NCI-H2081 treated with DMSO at 0.1 percent for 48 hours (cell line): ENCODE results near the gene ZNF680.
"Not testable (repeated sequence)": the region's sequence is repeated elsewhere in the genome, so short reads cannot be mapped to it uniquely, and the experiment has no call there.

Experiments
- DNase-seq: peaks from one replicate; lab custom pipeline; 2025; lab: John Stamatoyannopoulos, UW

The ZNF680 gene

DNA sequence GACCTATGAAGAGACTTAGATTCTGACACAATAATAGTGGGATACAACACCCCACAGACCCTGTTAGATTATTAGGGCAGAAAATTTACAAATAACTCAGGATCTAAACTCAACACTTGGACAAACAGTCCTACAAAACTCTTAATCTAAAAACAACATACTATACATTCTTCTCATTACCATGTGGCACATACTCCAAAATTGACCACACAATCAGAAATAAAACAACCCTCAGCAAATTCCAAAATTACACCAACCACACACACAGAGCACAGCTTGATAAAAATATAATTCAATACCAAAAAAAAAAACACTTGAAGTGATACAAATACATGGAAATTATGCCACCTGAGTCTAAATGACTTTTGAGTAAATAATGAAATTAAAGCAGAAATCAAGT is 7.8 kb downstream of the ZNF680 start:
- DNase-seq: no peak

DNA sequence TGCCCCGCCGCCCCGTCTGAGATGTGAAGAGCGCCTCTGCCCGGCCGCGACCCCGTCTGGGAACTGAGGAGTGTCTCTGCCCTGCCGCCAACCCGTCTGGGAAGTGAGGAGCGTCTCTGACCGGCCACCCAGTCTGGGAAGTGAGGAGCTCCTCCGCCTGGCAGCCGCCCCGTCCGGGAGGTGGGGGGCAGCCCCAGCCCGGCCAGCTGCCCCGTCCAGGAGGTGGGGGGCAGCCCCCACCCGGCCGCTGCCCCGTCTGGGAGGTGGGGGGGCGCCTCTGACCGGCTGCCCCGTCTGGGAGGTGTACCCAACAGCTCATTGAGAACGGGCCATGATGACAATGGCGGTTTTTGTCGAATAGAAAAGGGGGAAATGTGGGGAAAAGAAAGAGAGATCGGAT is 8.7 kb downstream of the ZNF680 start:
- not testable (repeated sequence) for DNase-seq

DNA sequence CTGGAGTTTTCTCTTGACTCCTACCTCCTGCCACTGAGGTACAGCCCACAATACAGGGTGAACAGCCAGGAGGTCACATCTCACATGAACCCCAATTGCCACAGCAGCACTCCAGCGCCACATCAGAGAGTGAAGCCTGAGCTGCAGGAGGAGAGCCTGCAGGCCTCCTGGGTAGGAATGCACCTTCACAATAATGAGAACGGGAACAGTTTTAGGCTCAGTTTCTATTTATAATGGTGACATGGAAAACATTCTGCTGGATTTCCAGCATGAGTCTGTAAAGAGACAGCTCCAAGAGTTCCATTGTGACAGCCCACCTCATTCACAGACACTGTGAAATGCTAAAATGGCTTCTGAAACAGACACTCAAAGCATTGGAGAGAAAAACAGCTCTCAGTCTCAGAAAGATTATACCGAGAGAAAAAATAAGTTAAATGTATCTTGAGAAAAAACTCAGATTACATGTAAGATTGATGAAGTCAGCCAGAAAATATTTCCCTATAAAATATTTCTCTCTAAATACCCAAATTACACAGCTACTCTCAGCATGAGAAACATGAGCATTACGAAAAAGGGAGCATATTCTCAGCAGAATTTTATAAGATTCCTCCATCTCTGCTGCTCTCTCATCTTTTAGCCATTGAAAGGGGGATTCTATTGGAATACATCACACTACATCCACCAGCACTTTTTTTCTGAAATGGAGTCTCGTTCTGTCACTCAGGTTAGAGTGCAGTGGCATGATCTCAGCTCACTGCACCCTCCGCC is 11.3 kb downstream of the ZNF680 start:
- DNase-seq: no peak

DNA sequence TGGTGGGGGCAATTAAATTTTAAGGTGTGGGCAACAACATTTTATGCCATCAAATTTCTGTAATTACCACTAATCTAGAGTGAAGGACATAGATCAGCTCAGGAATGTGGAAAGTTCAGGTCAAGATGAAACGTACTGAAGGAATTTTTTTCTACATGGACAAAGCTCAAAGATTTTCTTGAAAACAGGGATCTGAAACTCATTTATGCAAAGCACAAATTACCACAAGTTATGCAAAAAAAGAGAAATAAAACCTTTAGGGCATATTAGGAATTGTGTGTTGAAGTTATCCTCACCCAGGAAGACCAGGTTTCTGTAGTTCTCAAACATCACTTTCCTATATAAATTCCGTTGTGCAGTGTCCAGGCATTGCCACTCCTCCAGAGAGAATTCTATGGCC is 18.9 kb downstream of the ZNF680 start:
- DNase-seq: no peak

DNA sequence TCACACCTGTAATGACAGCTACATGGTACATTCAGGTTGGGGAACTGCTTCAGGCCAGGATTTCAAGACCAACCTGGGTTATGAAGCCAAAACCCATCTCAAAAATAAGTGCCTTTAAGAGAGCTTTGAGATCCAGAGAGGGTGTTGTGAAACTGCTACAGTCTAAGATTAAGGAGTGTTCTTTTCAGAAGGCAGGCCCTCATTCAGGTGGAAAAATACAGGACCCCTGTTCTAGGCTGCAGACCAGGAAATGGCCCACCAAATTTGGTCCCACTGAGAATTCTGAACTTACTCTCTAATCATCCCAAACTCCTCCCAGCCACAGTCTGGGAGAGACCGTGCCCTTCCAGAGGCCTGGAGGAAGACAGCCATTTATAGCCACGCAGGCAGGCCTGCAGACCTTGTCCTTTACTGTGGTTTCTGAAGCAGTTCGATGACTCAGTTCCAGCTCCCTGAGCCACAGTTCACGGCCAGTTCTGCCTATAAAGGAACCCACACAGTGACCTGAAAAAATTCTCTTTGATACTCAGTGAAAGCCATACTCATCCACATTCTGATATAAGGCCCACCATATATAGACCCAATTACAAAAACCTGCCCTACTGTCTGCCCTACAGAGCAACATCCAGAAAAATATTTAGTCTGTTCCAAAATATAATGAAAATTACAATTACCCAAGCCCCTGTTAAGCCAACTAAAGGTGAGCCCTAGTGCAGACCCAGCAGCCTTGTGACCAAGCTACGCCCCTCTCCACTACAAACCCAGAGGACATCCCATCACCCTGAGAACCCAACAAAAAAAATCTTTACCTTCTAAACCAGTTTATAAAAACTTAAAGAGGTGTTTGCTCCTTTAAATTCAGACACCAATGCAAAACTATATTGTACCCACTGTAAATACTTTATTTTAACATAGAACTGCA is 21.2 kb downstream of the ZNF680 start:
- DNase-seq: no peak

DNA sequence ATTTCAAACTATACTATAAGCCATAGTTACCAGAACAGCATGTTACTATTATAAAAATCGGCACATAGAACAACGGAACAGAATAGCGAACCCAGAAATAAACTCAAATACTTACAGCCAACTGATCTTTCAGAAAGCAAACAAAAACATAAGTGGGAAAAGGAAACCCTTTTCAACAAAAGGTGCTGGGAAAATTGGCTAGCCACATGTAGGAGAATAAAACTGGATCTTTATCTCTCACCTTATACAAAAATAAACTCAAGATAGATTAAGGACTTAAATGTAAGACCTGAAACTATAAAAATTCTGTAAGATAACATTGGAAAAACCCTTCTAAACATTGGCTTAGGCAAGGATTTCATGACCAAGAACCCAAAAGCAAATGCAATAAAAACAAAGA is 29.1 kb downstream of the ZNF680 start:
- no peak for DNase-seq

DNA sequence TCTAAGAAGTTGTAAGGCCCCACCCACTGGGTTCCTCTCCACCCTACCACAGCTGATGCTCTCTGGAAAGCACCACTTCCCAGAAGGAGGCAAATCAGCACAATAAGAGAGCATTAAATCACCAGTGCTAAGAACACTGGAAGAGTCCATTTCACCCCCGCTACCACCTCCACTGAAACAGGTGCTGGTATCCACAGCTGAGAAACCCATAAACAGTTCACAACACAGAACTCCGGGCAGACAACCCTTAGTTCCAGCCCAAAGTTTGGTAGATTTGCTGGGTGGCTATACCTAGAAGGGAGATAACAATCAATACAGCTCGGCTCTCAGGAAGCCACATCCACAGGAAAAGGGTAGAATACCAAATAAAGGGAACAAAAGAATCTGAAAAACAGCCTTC is 34.1 kb downstream of the ZNF680 start:
- no peak for DNase-seq

DNA sequence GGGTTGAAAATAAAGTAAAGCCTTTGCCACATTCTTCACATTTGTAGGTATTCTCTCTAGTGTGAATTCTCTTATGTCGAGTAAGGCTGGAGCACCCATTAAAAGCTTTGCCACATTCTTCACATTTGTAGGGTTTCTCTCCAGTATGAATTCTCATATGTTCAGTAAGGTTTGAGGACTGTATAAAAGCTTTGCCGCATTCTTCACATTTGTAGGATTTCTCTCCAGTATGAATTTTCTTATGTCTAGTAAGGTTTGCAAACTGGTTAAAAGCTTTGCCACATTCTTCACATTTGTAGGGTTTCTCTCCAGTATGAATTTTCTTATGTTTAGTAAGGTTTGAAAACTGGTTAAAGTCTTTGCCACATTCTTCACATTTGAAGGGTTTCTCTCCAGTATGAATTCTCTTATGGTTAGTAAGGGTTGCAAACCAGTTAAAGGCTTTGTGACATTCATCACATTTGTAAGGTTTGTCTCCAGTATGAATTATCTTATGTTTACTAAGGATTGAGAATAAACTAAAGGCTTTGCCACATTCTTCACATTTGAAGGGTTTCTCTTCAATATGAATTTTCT is 41.4 kb downstream of the ZNF680 start:
- DNase-seq: no peak

DNA sequence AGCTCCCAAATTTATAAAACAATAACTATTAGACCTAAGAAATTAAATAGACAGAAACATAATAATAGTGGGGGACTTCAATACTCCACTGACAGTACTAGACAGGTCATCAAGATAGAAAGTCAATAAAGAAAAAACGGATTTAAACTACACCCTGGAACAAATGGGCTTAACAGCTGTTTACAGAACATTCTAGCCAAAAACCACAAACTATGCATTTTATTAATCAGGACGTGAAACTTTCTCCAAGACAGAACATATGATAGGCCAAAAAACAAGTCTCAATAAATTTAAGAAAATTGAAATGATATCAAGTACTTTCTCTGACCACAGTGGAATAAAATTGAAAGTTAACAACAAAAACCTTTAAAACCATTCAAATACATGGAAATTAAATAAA is 46.4 kb downstream of the ZNF680 start:
- DNase-seq: no peak

DNA sequence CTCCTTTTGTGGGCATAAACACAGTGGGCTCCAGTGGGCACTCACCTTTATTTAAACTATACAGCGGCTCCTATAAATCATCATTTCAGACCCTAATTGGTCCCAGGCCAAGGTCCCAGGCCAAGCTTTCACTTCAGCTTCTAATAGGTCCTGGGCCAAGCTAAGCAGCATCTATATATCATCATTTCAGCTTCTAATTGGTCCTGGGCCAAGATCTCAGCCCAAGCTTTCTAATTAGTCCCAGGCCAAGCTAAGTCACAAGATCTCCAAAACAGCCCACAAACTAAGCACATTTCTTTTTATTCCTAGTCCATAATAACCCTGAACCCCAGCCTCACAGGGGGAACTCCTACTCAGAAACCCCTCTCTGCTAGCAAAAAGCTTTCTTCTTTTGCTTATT is 47.1 kb downstream of the ZNF680 start:
- no peak for DNase-seq

DNA sequence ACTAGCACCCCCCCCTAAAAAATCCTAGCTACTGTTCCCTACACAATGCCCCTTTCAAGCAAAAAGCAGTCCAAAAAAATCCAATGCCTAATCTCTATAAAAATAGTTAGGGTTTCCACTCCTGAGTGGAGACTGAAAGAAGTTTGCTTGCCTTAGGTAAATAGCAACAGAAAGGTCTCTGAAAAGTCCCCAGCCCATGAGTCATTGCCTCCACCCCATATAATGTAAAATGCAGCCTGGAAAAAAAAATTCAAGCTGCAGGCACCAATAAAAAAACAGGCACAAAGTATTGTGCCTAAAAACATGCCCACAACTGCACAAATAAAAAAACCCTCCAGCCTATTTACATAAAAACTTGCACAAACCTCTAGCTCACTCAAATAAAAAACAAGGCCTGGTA is 47.5 kb downstream of the ZNF680 start:
- DNase-seq: no peak

DNA sequence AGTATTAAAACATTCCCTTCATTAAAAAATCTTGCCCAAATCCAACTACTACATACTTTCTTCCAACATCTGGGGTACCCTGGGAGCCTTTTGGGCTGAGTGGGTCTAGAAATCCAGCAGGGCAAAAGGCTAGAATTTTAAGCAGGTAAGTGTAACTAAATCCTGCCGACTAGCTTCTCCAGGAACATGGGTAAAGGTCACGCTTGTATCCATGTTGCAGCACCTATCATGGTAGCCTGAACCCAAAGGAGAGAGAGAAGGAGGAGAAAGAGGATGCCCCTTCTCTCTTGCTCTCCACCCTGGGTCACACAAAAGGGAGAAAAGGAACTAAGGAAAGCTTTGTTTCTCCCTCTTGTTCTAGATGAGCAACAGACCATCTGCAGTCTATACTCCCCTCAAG is 53.3 kb downstream of the ZNF680 start:
- DNase-seq: no peak

DNA sequence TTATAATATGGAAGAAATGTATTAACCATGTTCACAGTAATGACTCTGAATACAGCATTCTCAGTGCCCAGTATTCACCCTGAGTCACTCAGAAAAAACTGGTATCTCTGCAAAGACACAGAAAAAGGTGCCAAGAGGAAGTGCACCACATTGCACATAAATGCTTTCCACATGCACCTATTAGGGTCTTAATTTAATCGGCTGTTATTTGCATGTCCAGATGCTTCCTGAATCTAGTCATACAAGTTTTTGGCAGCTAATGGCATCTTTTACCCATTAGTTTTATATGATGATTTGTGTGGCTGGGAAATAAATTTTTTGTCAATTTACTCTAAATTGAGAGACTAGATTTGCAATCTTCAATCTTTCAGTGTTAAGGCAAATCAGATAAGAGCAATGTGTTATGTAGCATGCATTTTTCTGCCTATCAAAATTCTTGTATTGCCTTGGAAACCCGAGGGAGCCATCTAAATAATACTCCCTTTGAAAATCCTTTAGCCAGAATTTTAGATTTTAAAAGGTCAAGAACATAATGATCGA is 58.2 kb downstream of the ZNF680 start:
- no peak for DNase-seq

DNA sequence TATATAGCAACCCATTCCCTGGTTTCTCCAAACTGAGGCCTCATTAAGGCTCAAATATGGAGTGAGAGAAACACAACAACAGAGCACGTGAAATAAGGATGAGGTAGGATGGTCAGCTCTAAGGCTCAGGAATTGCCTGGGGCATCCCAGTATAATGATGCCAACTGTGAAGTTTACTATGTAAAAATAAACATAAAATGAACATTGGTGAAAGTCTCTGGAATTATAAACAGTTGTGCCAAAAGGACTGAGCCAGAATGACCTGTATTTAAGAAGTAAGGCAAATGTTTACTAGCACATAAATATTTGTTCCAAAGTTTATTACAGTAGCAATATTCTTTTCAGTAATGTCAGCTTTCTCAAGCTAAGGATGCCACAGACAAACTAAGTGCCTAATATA is 64.6 kb downstream of the ZNF680 start:
- no peak for DNase-seq

DNA sequence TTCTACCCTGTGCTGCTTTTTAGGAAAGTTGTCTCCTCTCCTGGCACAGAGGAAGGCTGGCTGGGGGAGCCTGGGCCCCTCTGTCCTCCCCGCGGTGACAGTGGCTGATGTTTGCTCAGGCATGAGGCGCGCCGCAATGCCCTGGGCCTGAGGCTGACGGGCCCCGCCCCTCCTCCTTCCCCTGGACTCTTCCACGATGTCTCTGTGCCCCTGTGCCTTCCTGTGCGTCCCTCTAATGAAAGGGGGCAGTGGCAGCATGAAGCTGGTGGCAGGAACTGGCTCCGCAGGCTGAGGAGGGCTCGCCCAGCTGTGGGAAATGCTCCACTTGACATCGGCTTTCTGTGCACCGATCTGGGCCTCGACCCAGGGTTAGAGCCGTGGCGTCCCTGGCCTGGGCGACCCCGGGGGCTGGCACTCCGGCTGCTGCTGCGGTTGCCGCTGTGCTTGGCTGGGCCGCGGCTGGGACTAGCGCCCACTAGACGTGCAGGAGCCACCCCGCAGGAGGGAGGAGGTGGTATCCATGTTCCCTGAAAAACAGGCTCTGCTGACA is 67.9 kb downstream of the ZNF680 start:
- DNase-seq: no peak

DNA sequence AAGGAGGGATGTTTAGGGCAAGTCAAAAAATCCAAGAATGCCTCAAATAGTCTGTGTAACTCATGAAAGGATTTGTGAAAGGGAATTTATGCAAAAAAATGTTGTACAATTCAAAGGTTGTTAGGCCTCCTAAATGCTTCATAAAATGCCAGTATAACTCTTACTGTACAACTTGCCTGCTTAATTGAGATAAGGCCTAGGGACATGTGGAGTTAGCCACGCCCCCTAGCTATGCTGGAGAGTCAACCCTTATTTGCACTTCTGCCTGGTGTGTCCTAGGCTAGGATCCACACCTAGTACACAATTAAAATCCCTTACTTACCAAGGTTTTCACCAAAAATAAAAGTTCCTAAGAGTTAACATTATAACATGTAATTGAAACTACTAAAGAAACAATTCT is 77.2 kb downstream of the ZNF680 start:
- no peak for DNase-seq
